HepG2 (cell line): ENCODE data around the gene MT1M. TPM values are rescaled to one million over a fixed set of nuclear protein-coding genes. Genes with fewer than 3 reads are reported as not detected.

ENCODE experiments used
- ATAC-seq: fragments of 200-7000 bp; cut with Tn5 transposase; 3 replicates; pipeline ENCODE4 v1.9.1; 2020; ENCODE audit warnings: mild to moderate bottlenecking, moderate library complexity
- BruUV-seq: library from RNA; stranded (reverse); fragments of 400-500 nt; replicated peaks from 2 replicates; lab custom pipeline; 2021; lab: Mats Ljungman, UMichigan
- CTCF ChIA-PET: fragments of 300-600 bp; formaldehyde crosslinking; extraction: SDS; loops from one replicate; lab custom pipeline; 2021; ENCODE audit warnings: low total read pairs, inconsistent platforms, low intra/inter-chr PET ratio; lab: Yijun Ruan, JAX
- POLR2A ChIA-PET: fragments of 350-600 bp; sonication (Branson Sonifier 250); formaldehyde crosslinking; loops from one replicate; lab custom pipeline; 2020; ENCODE audit warnings: antibody characterized with exemption, inconsistent platforms; lab: Yijun Ruan, JAX
- DNase-seq: peaks from one replicate; pipeline ENCODE4 v3.0.0-alpha.2; 2015; ENCODE audit warnings: low spot score
- FAIRE-seq: peaks from 3 replicates; lab custom pipeline; 2011; peaks lifted over from hg19 to GRCh38; lab: Jason Lieb, UNC
- H2AFZ ChIP-seq: one replicate; pipeline ENCODE4 v1.6.1; 2011; ENCODE audit warnings: low read length, inconsistent platforms
- H3K27ac ChIP-seq: fragments of 300-600 bp; 3 replicates; pipeline ENCODE4 v1.8.0; 2011; ENCODE audit warnings: mixed run types, mild to moderate bottlenecking, mixed read lengths, low read length, inconsistent platforms; ENCODE audit not compliant: insufficient read depth; ENCODE audit errors: extremely low read length
- H3K27me3 ChIP-seq, 2 experiments: fragments of 200-600 bp in 1 of 2; 2 replicates in 1 of 2; 3 replicates in 1 of 2; pipeline versions ENCODE4 v1.6.0 to v1.8.0; 2011; ENCODE audit warnings: low read length in 2 of 2, mild to moderate bottlenecking in 2 of 2, moderate library complexity in 2 of 2, inconsistent platforms in 1 of 2; ENCODE audit not compliant: insufficient read depth in 2 of 2, control insufficient read depth in 1 of 2
- H3K36me3 ChIP-seq, 2 experiments: fragments of 200-600 bp in 1 of 2; replicated peaks in 1 of 2; 2 replicates in 1 of 2; 3 replicates in 1 of 2; pipeline versions ENCODE4 v1.5.1 to v1.8.0; 2011; ENCODE audit warnings: low read length in 2 of 2, inconsistent platforms in 1 of 2; ENCODE audit not compliant: insufficient read depth in 2 of 2, control insufficient read depth in 1 of 2
- H3K4me1 ChIP-seq: 2 replicates; pipeline ENCODE4 v1.5.1; 2012; ENCODE audit warnings: low read length, inconsistent platforms; ENCODE audit not compliant: insufficient read depth
- H3K4me2 ChIP-seq: 2 replicates; pipeline ENCODE4 v1.6.0; 2011; ENCODE audit warnings: low read depth, low read length, inconsistent platforms
- H3K4me3 ChIP-seq, 3 experiments: fragments of 200-600 bp in 1 of 3; sonication (generic), shearing (Covaris generic) in 1 of 3; replicated peaks in 1 of 3; 2 replicates each; pipeline ENCODE4 v1.5.1; 2011 to 2016; ENCODE audit warnings: low read length in 3 of 3, inconsistent platforms in 2 of 3, low read depth in 2 of 3, mild to moderate bottlenecking in 2 of 3, control low read depth in 1 of 3, mixed read lengths in 1 of 3; ENCODE audit not compliant: insufficient read depth in 1 of 3
- H3K79me2 ChIP-seq: one replicate; pipeline ENCODE4 v1.6.1; 2011; ENCODE audit warnings: low read length, inconsistent platforms; ENCODE audit not compliant: insufficient read depth
- H3K9ac ChIP-seq: 2 replicates; pipeline ENCODE4 v1.6.0; 2011; ENCODE audit warnings: mild to moderate bottlenecking, low read depth, low read length, inconsistent platforms; ENCODE audit not compliant: insufficient read depth
- H3K9me3 ChIP-seq: 2 replicates; pipeline ENCODE4 v1.5.1; 2012; ENCODE audit warnings: mild to moderate bottlenecking, low read length
- H4K20me1 ChIP-seq: 2 replicates; pipeline ENCODE4 v1.6.0; 2011; ENCODE audit warnings: inconsistent platforms, mild to moderate bottlenecking, low read length, moderate library complexity; ENCODE audit not compliant: insufficient read depth
- CEBPB ChIP-seq: IDR thresholded peaks from 2 replicates; pipeline ENCODE4 v1.6.1; 2011; ENCODE audit warnings: low read depth, low read length, improper control_type of control experiment, borderline replicate concordance
- KLF13 ChIP-seq: sonication (generic); formaldehyde crosslinking; IDR thresholded peaks from 2 replicates; pipeline ENCODE4 v1.4.0; 2020; ENCODE audit warnings: mild to moderate bottlenecking, missing genetic modification reagents
- MEIS1 ChIP-seq: sonication (generic); formaldehyde crosslinking; IDR thresholded peaks from 2 replicates; pipeline ENCODE4 v1.9.0; 2021; ENCODE audit warnings: mild to moderate bottlenecking, missing genetic modification reagents, moderate library complexity, borderline replicate concordance
- SAP130 ChIP-seq: IDR thresholded peaks from 2 replicates; pipeline ENCODE4 v1.6.1; 2016; ENCODE audit warnings: low read depth
- SIN3A ChIP-seq: IDR thresholded peaks from 2 replicates; pipeline ENCODE4 v1.6.1; 2011; ENCODE audit warnings: low read depth, mild to moderate bottlenecking, control low read depth, low read length, borderline replicate concordance
- ZNF720 ChIP-seq: sonication (generic); formaldehyde crosslinking; IDR thresholded peaks from 2 replicates; pipeline ENCODE4 v1.4.0; 2020; ENCODE audit warnings: missing genetic modification reagents
- ZNF768 ChIP-seq: sonication (generic); formaldehyde crosslinking; IDR thresholded peaks from 2 replicates; pipeline ENCODE4 v1.4.0; 2020; ENCODE audit warnings: missing genetic modification reagents
- WGBS: methylation state at CpG from one replicate; pipeline ENCODE4 v1.1.6; 2017; ENCODE audit warnings: low lambda C conversion rate; 5-methylcytosine and 5-hydroxymethylcytosine counted together
- in situ Hi-C: cut with HindIII; loops from 2 replicates; pipeline ENCODE4 v1.10.0; 2017; ENCODE audit warnings: low pct_unique_long_range_greater_than_20kb; ENCODE audit not compliant: extremely low pct_ligation_motif_present
- intact Hi-C: fragments of 100-400 bp; cut with micrococcal nuclease; formaldehyde crosslinking; loops from one replicate; pipeline ENCODE4 v1.10.0; 2022; ENCODE audit not compliant: unreplicated experiment
- polyA plus RNA-seq, 8 experiments: library from polyadenylated mRNA; depleted of rRNA in 3 of 8; stranded (reverse) in 7 of 8; unstranded in 1 of 8; fragments of >200 nt; fragmentation: Illumina TruSeq in 4 of 8; extraction: Trizol in 4 of 8; gene quantifications; 2 replicates each; pipeline versions ENCODE4 v1.2.1 to v1.2.3, GENCODE V29; 2011 to 2016; ENCODE audit warnings: low read depth in 4 of 8, missing spikeins in 1 of 8, mixed read lengths in 1 of 8; ENCODE audit not compliant: insufficient read depth in 1 of 8
- total RNA-seq, 5 experiments: library from RNA; depleted of rRNA; stranded (reverse); fragments of >200 nt; fragmentation: Illumina TruSeq; extraction: Trizol; gene quantifications; 2 replicates each; pipeline ENCODE4 v1.2.3, GENCODE V29; 2016; ENCODE audit warnings: low read depth in 1 of 5
- TF ChIP-seq, protein P1 (sequence below): sonication (generic); formaldehyde crosslinking; conservative IDR thresholded peaks from 2 replicates; pipeline ENCODE4 v1.4.0; 2020; ENCODE audit warnings: missing genetic modification reagents
- TF ChIP-seq, protein P2 (sequence below): sonication (generic); formaldehyde crosslinking; IDR thresholded peaks from 2 replicates; pipeline ENCODE4 v1.8.0; 2022; ENCODE audit warnings: missing genetic modification reagents, mild to moderate bottlenecking, inconsistent platforms, borderline replicate concordance
- TF ChIP-seq, protein P3 (sequence below), 2 experiments: fragments of 450-650 bp in 1 of 2; sonication (generic) in 1 of 2; formaldehyde crosslinking; IDR thresholded peaks; 2 replicates each; pipeline versions ENCODE4 v1.5.0 to v1.8.0; 2020 to 2022; ENCODE audit warnings: mild to moderate bottlenecking in 1 of 2, missing genetic modification reagents in 1 of 2

Gene MT1M
- total and polyA plus RNA-seq, 2 of the 13 experiments (the other 11 are each of a cell fraction or from before 2014, with no cell fraction given), result 4.6 TPM; not detected in 1

DNA sequence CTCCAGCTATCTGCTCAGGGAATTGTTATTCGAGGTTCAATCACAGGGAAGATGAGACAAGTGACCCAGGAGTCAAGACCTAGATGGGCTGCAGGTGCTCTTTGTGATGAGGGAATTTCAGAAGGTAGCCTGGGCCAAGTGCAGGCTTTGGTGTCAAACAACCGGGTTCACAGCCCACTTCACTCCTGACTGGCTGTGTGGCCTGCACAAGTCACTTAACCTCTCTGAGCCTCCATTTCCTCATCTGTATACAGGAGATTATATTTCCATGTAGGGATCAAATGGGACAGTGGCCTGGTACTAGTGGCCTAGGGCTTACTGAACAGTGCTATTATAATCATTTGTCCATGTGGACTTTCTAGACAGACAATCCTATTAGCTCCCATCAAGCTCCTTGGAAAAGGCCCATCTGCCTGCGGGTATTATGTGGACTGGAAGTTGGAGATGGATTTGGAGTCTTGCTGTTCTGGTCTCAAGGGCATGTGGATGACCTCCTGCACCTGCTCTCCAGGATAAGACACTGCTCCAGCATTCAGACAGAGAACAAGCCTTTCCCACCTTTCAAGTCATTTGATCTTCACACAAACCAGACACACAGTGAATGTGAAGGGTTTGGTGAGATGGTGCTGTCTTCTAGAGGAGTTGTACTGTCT, 46.7 kb downstream of the MT1M start:
- Histone ChIP-seq H3K36me3 (no peaks in the 10 kb centered on the region), H3K27me3 (peaks cover 0 to 20% of the 10 kb centered on the region in 2 experiments; a peak in 2 of 5 replicates), H3K4me3 (no peak overlapping the region), H4K20me1 (no peaks in the 10 kb centered on the region), H3K9me3 (no peaks in the 10 kb centered on the region), H2AFZ (no peak overlapping the region), H3K9ac (no peak overlapping the region), H3K4me2 (no peak overlapping the region), H3K79me2 (no peaks in the 10 kb centered on the region), H3K4me1 (peaks cover 42% of the 10 kb centered on the region), H3K27ac (no peak overlapping the region)
- no peak for DNase-seq
- TF ChIP-seq ZNF720, result no peak
- TF ChIP-seq ZNF768, result peak; percentile 91
- 6% methylated on average over 3 of the region's 3 CpGs for WGBS
- FAIRE-seq, result no peak
- ChIA-PET POLR2A (no interaction called here), CTCF (no interaction called here)
- in situ Hi-C loops (no loop called here), intact Hi-C loops (no loop called here)
- BruUV-seq, result no TSS peak
- ATAC-seq, result no peak

DNA sequence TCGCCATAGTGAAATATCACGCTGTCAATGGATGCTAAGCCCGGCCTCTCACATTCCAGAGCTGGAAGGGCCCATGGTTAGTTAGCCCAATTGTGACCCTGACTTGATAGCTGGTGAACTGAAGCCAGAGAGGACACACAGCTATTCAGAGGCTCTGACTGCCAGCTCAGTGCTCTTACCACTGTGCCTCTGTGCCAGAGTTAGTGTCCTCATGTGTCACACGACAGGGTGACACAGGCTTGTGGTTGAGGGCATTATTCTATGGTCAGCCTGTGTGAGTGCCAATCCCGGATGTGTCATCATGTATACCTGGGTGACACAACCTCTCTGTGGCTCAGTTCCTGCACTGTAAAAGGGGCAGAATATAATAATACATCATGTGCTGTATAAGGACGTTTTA, 47.4 kb downstream of the MT1M start:
- Histone ChIP-seq H3K9ac (no peak overlapping the region), H3K27ac (no peak overlapping the region), H3K4me3 (no peak overlapping the region), H3K79me2 (no peaks in the 10 kb centered on the region), H2AFZ (no peak overlapping the region), H3K36me3 (no peaks in the 10 kb centered on the region), H3K27me3 (peaks cover 0 to 20% of the 10 kb centered on the region in 2 experiments; a peak in 2 of 5 replicates), H3K4me1 (peaks cover 45% of the 10 kb centered on the region), H3K4me2 (no peak overlapping the region), H4K20me1 (no peaks in the 10 kb centered on the region), H3K9me3 (no peaks in the 10 kb centered on the region)
- POLR2A ChIA-PET, result interaction anchor here (1.0 kb wide), 1 partner anchor 73 kb away, joined by 3 read pairs; no protein-coding TSS in a partner anchor
- ATAC-seq (no peak), DNase-seq (peak; percentile 23), FAIRE-seq (no peak)
- intact Hi-C loops, result no loop called here
- CTCF ChIA-PET, result no interaction called here
- BruUV-seq, result no TSS peak
- in situ Hi-C loops, result no loop called here
- WGBS, result 3% methylated on average over 6 of the region's 6 CpGs
- TF ChIP-seq KLF13 (CRISPR knock-in tag) (no peak), SIN3A (no peak), CEBPB (peak; percentile 8; the same call in 1 of the 2 replicates), SAP130 (peak; percentile 15; the same call in 1 of the 2 replicates), MEIS1 (CRISPR knock-in tag) (no peak)
- TF ChIP-seq, protein P1, sequence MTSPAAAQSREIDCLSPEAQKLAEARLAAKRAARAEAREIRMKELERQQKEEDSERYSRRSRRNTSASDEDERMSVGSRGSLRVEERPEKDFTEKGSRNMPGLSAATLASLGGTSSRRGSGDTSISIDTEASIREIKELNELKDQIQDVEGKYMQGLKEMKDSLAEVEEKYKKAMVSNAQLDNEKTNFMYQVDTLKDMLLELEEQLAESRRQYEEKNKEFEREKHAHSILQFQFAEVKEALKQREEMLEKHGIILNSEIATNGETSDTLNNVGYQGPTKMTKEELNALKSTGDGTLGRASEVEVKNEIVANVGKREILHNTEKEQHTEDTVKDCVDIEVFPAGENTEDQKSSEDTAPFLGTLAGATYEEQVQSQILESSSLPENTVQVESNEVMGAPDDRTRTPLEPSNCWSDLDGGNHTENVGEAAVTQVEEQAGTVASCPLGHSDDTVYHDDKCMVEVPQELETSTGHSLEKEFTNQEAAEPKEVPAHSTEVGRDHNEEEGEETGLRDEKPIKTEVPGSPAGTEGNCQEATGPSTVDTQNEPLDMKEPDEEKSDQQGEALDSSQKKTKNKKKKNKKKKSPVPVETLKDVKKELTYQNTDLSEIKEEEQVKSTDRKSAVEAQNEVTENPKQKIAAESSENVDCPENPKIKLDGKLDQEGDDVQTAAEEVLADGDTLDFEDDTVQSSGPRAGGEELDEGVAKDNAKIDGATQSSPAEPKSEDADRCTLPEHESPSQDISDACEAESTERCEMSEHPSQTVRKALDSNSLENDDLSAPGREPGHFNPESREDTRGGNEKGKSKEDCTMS, result no peak
- TF ChIP-seq, protein P2, sequence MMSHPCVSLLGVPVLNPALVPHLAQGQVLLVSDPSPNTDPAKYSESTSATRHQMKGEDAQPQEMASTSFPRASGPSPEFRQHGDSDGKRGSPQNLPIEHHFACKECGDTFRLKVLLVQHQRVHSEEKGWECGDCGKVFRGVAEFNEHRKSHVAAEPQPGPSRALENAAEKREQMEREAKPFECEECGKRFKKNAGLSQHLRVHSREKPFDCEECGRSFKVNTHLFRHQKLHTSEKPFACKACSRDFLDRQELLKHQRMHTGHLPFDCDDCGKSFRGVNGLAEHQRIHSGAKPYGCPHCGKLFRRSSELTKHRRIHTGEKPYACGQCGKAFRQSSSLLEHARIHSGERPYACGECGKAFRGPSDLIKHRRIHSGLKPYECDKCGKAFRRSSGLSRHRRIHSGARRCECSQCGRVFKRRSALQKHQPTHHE (CRISPR knock-in tag), result no peak
- TF ChIP-seq, protein P3, sequence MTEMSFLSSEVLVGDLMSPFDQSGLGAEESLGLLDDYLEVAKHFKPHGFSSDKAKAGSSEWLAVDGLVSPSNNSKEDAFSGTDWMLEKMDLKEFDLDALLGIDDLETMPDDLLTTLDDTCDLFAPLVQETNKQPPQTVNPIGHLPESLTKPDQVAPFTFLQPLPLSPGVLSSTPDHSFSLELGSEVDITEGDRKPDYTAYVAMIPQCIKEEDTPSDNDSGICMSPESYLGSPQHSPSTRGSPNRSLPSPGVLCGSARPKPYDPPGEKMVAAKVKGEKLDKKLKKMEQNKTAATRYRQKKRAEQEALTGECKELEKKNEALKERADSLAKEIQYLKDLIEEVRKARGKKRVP (CRISPR knock-in tag; IDR thresholded peaks at IDR 0.05), result peak in 1 of 2 experiments; percentile 33; a peak in 1 of 4 replicates
